GM19463 (cell line): ENCODE data around the gene ARMC6.

ENCODE experiments used
- ATAC-seq: cut with Tn5 transposase; IDR thresholded peaks from one replicate; pipeline ENCODE4 v1.9.1; 2021; ENCODE audit warnings: mild to moderate bottlenecking, moderate library complexity; ENCODE audit not compliant: unreplicated experiment

The ARMC6 gene

DNA sequence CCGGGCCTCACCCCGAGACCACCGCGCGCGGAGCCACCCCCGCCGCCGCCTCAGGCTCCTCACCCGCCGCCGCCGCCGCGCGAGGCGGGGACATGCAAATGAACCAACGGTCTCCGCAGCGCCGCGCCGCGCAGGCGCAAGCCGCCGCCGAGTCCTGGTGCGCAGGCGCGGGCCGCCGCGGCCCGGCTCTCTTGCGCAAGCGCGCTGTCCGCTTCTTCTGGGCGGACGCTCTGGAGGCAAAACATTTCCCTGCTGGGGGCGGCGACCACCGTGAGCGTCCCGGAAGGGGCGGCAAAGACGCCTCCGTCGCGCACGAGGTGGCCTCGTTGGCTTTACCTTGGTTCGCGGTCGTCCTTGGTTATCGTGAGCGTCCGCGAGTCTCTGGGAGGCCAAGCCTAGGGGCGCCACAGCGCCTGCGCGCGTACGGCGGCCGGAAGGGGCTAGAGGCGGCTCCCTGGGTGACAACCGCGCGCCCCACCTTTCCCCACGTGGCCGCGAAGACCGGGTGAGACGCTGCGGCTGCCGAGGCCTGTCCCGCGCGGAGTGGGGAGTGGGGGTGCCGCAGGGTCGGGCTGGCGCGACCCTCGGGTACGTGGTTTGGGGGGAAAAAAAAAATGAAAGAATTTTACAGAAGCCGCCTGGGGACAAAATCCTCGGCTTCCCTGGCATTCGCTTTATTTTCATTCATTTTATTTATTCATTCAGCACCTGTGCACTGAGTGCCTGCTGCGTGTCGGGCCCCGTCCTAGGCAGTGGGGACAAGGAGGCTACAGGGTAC lies at the start of gene ARMC6, which contains the start of gene SUGP2:
ARMC6 (plus strand) TSS at position 178 of the 778 bp plus-strand sequence. CDS start 607 bp downstream, outside the sequence.
SUGP2 (minus strand) TSS at position 92 of the 778 bp plus-strand sequence. CDS start 2,446 bp downstream, outside the sequence.
- ATAC-seq, result peak; percentile 74

DNA sequence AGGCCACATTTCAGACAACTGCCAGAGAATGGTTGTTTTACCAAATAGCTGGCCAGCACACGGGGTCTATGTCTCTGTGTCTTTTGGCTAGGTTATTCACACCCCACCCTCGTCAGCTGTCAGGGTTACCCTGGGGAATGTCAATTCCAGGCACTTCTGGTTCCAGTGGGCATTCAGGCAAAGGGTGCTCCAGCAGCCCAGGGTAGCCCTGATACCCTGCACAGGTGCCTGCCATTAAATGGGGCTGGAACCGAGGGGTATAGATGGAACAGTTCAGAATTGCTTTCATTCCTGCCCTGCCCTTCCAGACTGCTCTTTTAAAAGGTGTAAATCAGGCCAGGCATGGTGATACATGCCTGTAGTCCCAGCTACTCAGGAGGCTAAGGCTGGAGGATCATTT lies 49.2 kb upstream of the ARMC6 start:
- no peak for ATAC-seq

DNA sequence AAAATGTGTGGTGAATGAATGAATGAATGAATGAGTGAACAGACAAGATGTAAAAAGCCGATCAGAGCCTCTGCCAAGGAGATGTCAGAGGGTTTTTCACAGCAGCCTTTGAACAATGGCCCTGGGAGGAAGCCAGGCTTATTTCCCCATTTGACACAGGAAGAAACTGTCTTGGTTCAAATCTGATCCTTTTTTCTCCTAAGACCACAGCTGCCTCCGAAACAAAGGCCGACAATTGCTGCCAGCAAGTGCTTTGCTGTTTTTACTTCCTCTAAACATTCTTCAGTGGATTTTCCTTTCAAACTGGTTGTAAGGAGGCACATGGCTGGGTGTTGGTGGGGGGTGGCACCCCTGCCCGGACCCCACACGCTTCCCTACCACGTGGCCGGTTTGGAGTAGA lies 48.1 kb upstream of the ARMC6 start:
- ATAC-seq, result no peak

DNA sequence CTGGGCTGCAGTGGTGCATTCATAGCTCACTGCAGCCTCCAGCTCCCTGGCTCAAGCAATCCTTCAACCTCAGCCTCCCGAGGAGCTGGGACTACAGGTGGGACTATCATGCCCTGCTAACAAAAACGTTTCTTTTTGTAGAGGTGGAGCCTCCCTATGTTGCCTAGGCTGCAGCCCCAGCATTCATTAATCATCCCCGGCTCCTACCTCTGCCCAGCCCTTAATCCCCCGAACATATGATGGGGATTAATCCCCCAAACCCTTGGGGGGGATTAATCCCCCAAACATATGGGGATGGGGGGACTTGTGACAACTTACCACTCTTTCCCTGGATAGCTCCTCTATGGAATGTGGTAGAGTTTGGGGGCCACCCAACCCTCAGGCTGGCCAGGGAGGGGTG lies 45.9 kb upstream of the ARMC6 start:
- ATAC-seq, result no peak

DNA sequence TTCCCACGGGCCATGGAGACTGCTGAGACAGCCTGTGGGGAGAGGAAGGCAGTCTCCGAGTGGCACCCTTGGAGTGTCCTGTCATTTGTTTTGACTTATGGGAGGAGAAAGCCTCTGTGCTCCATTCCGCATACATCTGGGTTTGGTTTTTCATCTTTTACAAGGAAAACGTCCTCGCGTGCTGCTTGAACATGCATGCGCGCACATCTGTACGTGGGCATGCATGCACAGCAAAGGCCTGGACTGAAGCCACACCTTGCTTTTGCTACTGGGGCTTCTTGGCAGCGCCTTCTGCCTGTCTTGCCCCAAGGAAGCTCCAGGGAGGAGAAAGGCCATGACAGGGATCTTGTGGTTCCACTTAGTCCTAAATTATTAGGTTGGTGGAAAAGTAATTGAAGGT lies 44.1 kb upstream of the ARMC6 start:
- no peak for ATAC-seq

DNA sequence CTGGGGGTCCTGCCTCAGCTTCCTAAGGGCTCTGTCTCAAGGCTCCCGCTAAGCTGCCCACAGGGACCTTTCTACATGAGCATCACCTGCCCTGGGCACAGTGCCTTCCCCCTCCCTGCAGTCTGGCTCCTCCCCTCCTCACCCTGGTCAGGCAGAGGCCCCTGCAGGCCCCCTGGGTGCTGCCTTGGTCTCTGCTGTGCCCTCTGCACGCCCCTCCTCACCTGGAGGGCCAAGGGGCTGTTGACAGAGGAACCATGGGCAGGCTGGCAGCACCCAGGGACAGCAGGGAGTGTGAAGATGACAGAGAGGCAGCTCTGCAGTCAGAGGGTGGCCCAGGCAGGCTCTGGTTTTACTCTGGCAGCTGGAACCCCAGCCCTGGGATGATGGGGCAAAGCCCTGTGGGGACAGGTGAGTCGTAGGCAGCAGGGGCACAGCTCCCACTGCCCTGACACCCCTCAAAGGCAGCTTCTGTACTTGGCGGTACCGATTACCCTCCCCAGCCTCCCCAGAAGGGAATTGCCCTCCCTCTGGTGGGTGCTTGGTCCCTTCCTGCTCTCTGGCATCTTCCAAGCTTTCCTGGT lies 43.2 kb upstream of the ARMC6 start:
- ATAC-seq, result no peak

DNA sequence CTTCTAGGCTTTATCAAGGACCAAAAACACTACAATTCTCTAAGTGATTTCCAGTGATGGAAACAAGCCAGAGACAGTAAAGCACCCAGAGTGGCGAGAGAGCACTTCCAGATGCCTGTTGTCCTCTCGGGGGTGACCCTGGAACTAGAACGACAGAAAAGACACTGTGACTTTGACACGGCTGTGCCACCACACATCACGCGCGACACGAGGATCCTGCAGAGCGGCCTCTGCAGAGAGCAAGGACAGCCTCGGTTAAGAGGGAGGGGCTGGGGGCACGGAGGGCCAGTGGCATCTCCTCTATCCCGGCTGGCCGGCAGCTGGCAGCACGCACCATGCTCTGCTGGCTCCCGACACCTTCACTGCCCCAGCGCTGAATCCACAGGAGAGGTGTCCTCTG lies 42.4 kb upstream of the ARMC6 start:
- no peak for ATAC-seq

DNA sequence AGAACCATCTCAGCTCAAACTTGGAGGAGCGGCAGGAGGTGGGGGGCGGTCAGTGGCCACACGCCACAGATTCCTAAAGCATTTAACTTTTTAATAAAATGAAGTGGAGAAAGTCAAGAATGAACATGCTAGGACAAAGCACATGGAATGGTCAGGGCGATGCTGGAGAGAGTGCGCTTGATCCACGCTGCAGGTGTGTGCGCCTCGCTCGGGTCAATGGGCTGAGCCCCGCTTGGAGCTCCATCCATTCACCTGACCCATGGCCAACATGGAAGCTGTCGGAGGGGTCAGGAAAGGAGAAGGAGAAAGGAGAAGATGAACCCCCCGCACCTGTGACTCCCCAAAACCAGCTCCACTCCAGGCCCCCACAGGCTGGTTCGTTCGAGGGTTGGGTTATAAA lies 41.9 kb upstream of the ARMC6 start:
- ATAC-seq, result no peak

DNA sequence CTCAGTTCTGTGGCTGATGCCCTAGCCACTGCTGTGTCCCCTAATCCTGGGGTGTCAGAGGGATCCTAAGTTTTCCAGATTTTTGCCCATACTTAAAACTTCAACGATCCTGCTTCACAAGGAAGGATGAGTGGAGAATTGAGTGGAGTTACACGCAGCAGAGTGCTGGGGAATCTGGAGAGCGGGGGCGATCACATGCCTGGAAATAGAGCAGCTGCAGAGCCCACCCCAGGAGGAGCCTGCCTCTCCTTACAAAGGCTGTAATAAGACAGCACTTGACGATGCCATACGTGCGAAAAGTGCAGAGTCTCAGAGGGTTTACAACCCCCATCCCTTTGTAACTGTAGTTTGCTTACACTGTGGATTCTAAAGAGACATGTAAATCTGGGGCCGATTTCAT lies 40.7 kb upstream of the ARMC6 start:
- ATAC-seq, result no peak

DNA sequence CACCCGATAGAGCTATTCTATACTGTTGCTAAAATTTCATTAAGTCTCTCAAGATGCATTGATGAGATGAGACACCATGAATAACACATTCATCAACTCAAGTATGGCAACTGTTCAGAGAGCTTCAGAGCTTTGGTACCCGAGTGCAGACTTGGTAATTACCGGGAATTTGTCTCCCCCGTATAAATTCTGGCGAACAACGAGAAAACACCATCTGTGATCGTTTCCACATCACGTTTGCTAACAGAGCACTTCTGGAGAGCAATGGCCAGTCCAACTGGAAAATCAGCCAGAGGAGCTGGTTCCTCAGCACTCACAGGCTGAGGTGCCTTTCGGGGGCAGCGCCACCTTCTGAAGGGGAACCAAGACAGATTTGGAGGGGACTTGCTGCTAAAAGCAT lies 40.3 kb upstream of the ARMC6 start:
- ATAC-seq, result no peak

DNA sequence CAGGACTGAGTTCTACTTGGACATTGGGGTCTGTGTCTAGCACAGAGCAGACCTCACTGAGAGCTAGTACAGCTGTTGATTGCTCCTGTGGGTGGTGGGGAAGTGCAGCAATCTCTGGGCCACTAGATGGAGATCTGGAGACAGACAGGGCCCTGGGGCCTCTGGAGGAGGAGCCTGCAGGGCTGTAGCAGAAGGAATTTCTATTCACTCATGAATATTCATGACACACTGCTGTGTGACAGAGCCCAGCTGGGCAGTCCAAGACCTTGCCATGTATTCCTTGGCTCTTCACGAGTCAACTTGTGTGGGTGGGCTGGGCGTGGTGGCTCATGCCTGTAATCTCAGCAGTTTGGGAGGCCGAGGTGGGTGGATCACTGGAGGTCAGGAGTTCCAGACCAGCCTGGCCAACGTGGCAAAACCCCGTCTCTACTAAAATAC lies 37.6 kb upstream of the ARMC6 start:
- ATAC-seq, result no peak

DNA sequence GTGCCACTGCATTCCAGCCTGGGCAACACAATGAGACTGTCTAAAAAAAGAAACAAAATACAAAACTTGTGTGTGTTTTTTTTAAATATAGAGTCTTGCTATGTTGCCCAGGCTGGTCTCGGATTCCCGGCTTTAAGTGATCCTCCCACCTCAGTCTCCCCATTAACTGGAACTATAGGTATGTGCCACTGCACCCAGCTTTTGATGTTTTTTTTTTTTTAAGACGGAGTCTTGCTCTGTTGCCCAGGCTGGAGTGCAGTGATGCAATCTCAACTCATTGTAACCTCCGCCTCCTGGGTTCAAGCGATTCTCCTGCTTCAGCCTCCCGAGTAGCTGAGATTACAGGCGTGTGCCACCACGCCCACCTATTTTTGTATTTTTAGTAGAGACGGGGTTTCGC lies 37.1 kb upstream of the ARMC6 start:
- ATAC-seq, result no peak

DNA sequence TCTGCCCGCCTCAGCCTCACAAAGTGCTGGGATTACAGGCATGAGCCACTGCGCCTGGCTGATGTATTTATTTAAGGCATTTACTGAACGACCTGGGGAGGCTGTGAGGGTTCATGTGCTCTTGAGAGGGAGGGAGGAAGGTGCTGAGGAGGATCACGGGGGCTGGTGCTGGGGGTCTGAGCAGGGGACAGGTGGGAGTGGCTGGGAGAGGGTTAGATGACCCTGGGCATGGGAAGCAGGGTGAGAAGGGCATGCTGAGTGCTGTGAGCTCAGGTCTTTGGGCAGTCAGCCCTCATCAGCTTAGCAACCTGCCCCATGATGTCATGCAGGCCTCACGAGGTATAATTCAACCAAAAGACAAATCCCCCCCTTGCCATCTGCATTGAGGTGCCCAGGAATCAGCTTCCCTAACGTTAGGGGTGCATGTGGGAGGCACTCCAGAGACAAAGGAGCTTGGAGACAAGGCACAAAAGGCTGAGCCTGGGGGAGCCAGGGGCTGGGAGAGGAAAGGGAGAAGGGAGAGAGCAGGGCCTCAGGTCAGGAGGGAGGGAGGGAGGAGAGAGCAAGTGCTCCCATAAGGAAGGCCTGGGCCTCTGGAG lies 36.5 kb upstream of the ARMC6 start:
- ATAC-seq, result no peak

DNA sequence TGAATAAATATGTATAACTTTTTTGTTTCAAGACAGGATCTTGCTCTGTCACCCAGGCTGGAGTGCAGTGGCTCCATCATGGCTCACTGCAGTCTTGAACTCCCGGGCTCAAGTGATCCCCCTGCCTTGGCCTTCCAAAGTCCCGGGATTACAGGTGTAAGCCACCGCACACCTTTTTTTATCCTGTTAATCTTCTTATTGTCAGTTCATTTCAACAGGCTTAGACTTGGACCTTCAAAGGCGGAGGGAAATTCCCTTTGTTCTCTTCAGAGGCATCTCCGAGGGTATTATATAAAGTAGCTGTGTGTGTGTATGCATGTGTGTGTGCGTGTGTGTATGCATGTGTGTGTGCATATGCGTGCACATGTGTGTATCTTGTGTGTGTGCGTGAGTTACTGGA lies 35.1 kb upstream of the ARMC6 start:
- no peak for ATAC-seq

DNA sequence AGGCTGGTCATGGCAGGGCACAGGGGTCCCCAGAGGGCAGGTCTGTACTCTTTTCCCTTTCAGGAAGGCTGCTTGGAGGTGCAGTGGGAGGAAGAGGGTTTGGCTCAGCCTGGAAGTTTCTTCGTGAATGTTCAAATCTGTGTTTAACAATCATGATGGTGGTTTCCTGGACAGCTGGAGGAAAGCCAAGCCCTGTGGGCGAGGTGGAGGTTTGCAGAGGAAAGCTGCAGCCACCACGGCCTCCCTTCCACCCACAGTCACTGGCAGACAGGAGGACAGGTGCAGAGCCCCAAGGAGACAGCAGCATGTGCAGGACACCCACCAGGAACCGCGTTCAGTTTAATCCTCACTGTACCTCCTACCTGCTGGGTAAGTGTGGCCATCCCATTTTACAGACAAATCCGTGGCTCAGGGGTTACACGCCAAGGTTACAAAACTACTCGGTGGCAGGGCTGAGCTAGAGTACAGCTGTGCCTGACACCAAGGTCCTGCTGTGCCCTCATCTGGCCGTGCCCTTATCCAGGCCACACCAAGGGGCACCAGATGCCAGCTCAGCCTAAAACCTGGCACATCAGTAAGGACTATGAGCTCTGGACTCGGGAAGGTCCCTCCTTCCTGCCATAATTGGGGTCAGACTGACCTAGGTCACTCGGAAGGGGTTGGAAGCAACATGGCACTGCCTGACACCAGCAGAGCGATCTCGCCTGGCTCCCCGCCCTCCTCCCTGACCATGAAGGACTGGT lies 34.2 kb upstream of the ARMC6 start:
- no peak for ATAC-seq

DNA sequence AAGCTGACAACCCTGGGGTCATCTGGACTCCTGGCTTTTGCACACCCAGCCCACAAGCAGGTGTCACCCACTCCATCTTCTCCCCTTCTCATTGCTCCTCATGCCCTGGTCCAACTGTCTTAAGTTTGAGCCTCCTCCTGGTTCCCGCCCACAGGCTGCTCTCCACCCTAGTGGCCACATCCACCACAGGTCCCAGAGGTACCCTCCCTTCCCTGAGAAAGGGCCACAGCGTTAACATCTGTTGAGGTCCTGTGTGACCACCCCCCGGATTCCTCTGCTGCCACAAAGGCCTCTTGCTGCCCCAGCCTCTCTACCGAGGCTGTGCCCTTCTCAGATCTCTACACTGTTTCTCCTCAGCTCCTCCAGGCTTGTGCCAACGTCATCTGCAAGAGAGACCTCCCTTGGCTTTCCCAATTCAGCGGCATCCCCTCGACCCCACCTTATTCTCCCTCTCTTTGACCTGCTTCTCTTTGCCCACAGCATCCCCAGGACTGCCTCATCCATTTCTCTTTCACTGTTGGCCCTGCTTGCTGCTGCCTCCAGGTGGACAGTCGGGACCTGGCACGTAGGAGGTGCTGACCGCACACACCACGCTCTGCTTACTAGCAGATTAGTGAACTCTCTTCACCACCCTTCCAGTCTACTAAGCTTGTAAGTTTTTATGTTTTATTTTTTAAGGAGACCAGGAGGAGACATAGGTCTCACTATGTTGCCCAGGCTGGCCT lies 33.3 kb upstream of the ARMC6 start:
- ATAC-seq, result no peak

DNA sequence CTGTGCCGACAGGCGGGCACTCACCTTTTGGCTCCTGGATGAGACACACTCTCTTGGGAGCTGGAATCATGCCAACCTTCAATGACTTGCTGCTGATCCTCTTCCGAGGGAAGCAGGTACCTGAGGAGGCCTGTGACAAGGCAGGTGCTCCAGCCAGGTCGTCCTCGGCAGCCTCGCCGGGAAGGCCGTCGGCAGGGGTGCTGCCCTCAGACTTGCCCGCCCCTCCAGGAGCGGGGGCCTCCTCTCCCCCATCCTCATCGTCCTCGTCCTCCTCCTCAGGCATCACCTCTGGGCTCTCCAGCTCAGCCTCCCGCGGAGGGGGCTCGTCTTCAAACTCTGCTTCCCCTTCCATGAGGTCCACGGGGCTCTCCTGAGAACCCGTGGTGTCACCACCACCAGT lies 29.3 kb upstream of the ARMC6 start:
- ATAC-seq, result no peak

DNA sequence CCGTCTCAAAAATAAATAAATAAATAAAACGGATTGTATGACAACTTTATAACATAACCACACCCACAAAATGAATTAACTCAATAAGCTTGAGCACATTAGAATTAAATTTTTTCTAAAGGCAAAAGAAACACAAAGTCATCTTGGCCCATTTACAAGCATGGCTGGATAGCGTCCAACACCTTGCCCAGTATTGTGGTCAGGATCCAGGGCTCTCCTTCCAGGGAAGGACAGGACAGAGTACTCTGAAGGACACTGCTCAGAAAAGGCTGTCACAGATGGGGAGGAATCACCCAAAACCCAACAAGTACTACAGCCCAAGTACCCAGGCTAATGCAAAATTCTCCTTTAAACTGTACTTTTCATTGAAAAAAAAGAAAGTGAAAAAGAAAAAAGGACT lies 27.2 kb upstream of the ARMC6 start:
- no peak for ATAC-seq

DNA sequence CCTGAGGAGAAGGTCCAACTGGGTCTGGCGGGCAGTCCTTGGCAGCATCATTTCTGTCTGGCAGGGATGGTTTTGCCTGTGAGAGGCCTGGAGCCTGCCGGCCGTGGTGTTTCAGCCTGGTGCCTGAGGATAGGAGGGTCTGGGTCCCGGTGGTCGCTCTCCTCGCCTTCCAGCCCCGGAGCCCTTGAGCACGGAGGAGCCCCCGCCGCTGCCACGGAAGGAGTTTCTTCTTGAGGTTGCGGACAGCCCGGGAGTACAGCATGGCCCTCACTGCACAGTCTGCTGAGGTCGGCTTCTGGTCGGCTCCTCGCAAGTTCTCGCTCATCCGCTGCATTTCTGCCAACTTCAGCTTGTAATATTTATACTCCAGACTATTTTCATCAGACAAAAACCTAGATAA lies 23.5 kb upstream of the ARMC6 start:
- ATAC-seq, result no peak

DNA sequence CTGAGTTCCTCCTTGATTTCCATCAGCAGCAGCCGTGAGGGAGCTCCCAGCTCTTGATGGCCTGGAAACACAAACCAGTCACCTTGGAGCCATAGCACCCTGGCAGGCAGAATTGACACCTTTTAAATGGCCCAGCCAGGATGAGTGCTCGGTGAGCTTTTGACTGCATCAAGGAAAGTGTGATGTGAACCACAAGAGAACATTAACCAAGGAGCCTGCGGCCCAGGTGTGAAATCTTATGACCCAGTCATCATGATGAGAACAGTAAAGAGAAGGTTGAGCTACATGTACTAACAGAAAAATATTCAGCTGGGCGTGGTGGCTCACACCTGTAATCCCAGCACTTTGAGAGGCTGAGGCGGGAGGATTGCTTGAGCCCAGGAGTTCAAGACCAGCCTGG lies 22.9 kb upstream of the ARMC6 start:
- ATAC-seq, result no peak

DNA sequence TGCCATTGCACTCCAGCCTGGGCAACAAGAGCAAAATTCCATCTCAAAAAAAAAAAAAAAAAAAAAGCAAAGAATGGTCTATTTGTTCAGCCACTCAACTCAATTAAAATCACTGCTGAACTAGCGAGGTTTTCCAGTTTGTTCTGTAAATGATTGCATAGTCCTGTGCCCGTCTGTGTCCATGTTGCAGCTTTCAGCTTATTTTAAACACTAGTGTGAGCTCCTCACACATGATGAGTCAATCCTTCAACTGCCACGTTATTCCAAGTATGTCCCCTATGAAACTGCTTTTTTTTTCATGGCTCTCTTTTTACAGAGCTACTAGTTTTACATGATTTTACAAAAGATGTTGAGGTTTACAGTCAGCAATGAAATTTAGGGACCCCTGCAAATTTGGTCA lies 12.3 kb upstream of the ARMC6 start:
- ATAC-seq, result no peak
